Brain microvascular endothelial cell (primary cell): ENCODE measurements around the gene EMC10.

Experiments used
- DNase-seq: peaks from one replicate; pipeline ENCODE4 v3.0.0-alpha.2; 2020
- H3K27ac ChIP-seq: fragments of 250-450 bp; sonication (Bioruptor Pico); 2 replicates; pipeline ENCODE4 v1.5.1; 2020; ENCODE audit warnings: mild to moderate bottlenecking, moderate library complexity
- H3K27me3 ChIP-seq: fragments of 250-450 bp; sonication (Bioruptor Pico); replicated peaks from 2 replicates; pipeline ENCODE4 v1.5.1; 2020; ENCODE audit warnings: mild to moderate bottlenecking
- H3K36me3 ChIP-seq: fragments of 250-450 bp; sonication (Bioruptor Pico); replicated peaks from 2 replicates; pipeline ENCODE4 v1.5.1; 2020; ENCODE audit warnings: mild to moderate bottlenecking
- H3K4me3 ChIP-seq: 2 replicates; pipeline ENCODE4 v1.5.1; 2011; ENCODE audit warnings: low read depth, mild to moderate bottlenecking, control low read depth, low read length, moderate library complexity
- in situ Hi-C: cut with HindIII; loops from 2 replicates; pipeline ENCODE4 v1.10.0; 2017; ENCODE audit warnings: low sequenced_read_pairs, low pct_ligation_motif_present
- TF ChIP-seq, protein P1 (sequence below): IDR thresholded peaks from 2 replicates; pipeline ENCODE4 v1.5.1; 2011; ENCODE audit warnings: low read depth, mild to moderate bottlenecking, moderate library complexity, low read length, control low read depth, inconsistent platforms; ENCODE audit errors: missing control alignments

EMC10 gene

GRCh38 chr19:50498219-50499056 is 22.1 kb downstream of the EMC10 start:
- in situ Hi-C loops = no loop called here
- TF ChIP-seq, protein P1, sequence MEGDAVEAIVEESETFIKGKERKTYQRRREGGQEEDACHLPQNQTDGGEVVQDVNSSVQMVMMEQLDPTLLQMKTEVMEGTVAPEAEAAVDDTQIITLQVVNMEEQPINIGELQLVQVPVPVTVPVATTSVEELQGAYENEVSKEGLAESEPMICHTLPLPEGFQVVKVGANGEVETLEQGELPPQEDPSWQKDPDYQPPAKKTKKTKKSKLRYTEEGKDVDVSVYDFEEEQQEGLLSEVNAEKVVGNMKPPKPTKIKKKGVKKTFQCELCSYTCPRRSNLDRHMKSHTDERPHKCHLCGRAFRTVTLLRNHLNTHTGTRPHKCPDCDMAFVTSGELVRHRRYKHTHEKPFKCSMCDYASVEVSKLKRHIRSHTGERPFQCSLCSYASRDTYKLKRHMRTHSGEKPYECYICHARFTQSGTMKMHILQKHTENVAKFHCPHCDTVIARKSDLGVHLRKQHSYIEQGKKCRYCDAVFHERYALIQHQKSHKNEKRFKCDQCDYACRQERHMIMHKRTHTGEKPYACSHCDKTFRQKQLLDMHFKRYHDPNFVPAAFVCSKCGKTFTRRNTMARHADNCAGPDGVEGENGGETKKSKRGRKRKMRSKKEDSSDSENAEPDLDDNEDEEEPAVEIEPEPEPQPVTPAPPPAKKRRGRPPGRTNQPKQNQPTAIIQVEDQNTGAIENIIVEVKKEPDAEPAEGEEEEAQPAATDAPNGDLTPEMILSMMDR = no peak
- Histone ChIP-seq H3K4me3 (no peak overlapping the region), H3K27me3 (peaks cover 23% of the 10 kb centered on the region), H3K36me3 (no peaks in the 10 kb centered on the region), H3K27ac (no peak overlapping the region)
- DNase-seq = no peak

- in situ Hi-C loops = no loop called here
- peaks cover 19% of the 10 kb centered on the region for H3K27me3 ChIP-seq
- H3K36me3 ChIP-seq = no peaks in the 10 kb centered on the region
- no peak overlapping the region for H3K27ac ChIP-seq
- H3K4me3 ChIP-seq = no peak overlapping the region
- no peak for DNase-seq
- TF ChIP-seq, protein P1 = peak; percentile 42
Observed at GRCh38 chr19:50500060-50500752, 23.9 kb downstream of the EMC10 start.

GRCh38 chr19:50500753-50501151 is 24.4 kb downstream of the EMC10 start:
- Histone ChIP-seq H3K27me3 (peaks cover 19% of the 10 kb centered on the region), H3K4me3 (no peak overlapping the region), H3K27ac (no peak overlapping the region), H3K36me3 (no peaks in the 10 kb centered on the region)
- TF ChIP-seq, protein P1 = no peak
- in situ Hi-C loops = no loop called here
- no peak for DNase-seq

- H3K27me3 ChIP-seq = peaks cover 19% of the 10 kb centered on the region
- in situ Hi-C loops = no loop called here
- DNase-seq = no peak
- TF ChIP-seq, protein P1 = no peak
- H3K27ac ChIP-seq = no peak overlapping the region
- H3K4me3 ChIP-seq = no peak overlapping the region
- H3K36me3 ChIP-seq = no peaks in the 10 kb centered on the region
Observed at GRCh38 chr19:50501186-50501567, 24.9 kb downstream of the EMC10 start.

- peaks cover 19% of the 10 kb centered on the region for H3K27me3 ChIP-seq
- in situ Hi-C loops = no loop called here
- H3K36me3 ChIP-seq = no peaks in the 10 kb centered on the region
- TF ChIP-seq, protein P1 = no peak
- H3K4me3 ChIP-seq = no peak overlapping the region
- H3K27ac ChIP-seq = no peak overlapping the region
- no peak for DNase-seq
Observed at GRCh38 chr19:50501568-50502475, 25.5 kb downstream of the EMC10 start.
